Mesenchymal stem cell (in vitro differentiated cells and primary cell): ENCODE results near the gene PUS10.
"Not testable (repeated sequence)": the region's sequence is repeated elsewhere in the genome, so short reads cannot be mapped to it uniquely, and the experiment has no call there.

Source experiments
- DNase-seq: peaks from one replicate; pipeline ENCODE4 v3.0.0-alpha.2; 2013
- H2AFZ ChIP-seq: one replicate; pipeline ENCODE4 v1.6.1; 2013; ENCODE audit warnings: low read depth, mild to moderate bottlenecking, control low read depth, inconsistent platforms, low read length, moderate library complexity
- H2AK5ac ChIP-seq: 2 replicates; pipeline ENCODE4 v1.6.1; 2013; ENCODE audit warnings: low read length, moderate library complexity, mild to moderate bottlenecking, inconsistent platforms; ENCODE audit not compliant: severe bottlenecking
- H2BK120ac ChIP-seq: one replicate; pipeline ENCODE4 v1.6.1; 2013; ENCODE audit warnings: low read depth, mild to moderate bottlenecking, inconsistent platforms, low read length, moderate library complexity
- H2BK12ac ChIP-seq, 2 experiments: one replicate each; pipeline ENCODE4 v1.6.1; 2013; ENCODE audit warnings: inconsistent platforms in 2 of 2, low read length in 2 of 2, mild to moderate bottlenecking in 2 of 2, moderate library complexity in 2 of 2, control low read depth in 1 of 2
- H2BK15ac ChIP-seq: one replicate; pipeline ENCODE4 v1.6.1; 2013; ENCODE audit warnings: mild to moderate bottlenecking, low read depth, inconsistent platforms; ENCODE audit not compliant: poor library complexity, severe bottlenecking
- H2BK5ac ChIP-seq: 2 replicates; pipeline ENCODE4 v1.6.1; 2013; ENCODE audit warnings: low read depth, mild to moderate bottlenecking, low read length, control low read depth, inconsistent platforms; ENCODE audit not compliant: poor library complexity, severe bottlenecking
- H3K14ac ChIP-seq, 2 experiments: one replicate each; pipeline ENCODE4 v1.6.1; 2013; ENCODE audit warnings: inconsistent platforms in 2 of 2, low read length in 2 of 2, control low read depth in 1 of 2, mild to moderate bottlenecking in 1 of 2, moderate library complexity in 1 of 2
- H3K18ac ChIP-seq, 2 experiments: one replicate each; pipeline ENCODE4 v1.6.1; 2013; ENCODE audit warnings: inconsistent platforms in 2 of 2, low read length in 2 of 2, control low read depth in 1 of 2, low read depth in 1 of 2, mild to moderate bottlenecking in 1 of 2
- H3K23ac ChIP-seq, 2 experiments: one replicate each; pipeline ENCODE4 v1.6.1; 2013; ENCODE audit warnings: inconsistent platforms in 2 of 2, low read length in 2 of 2, mild to moderate bottlenecking in 2 of 2, moderate library complexity in 2 of 2, control low read depth in 1 of 2
- H3K27ac ChIP-seq: 2 replicates; pipeline ENCODE4 v1.5.1; 2013; ENCODE audit warnings: mild to moderate bottlenecking, moderate library complexity, low read length, control low read depth, inconsistent platforms; ENCODE audit not compliant: poor library complexity, severe bottlenecking
- H3K27me3 ChIP-seq, 2 experiments: 2 replicates each; pipeline versions ENCODE4 v1.6.1 to v1.7.0; 2013; ENCODE audit warnings: low read length in 2 of 2, mild to moderate bottlenecking in 2 of 2, moderate library complexity in 2 of 2, control low read depth in 1 of 2, inconsistent platforms in 1 of 2; ENCODE audit not compliant: control insufficient read depth in 1 of 2, insufficient read depth in 1 of 2
- H3K36me3 ChIP-seq, 2 experiments: 2 replicates each; pipeline versions ENCODE4 v1.6.1 to v1.7.0; 2013; ENCODE audit warnings: low read length in 2 of 2, control low read depth in 1 of 2, inconsistent platforms in 1 of 2, low read depth in 1 of 2, mild to moderate bottlenecking in 1 of 2; ENCODE audit not compliant: insufficient read depth in 2 of 2, control insufficient read depth in 1 of 2
- H3K4ac ChIP-seq, 2 experiments: one replicate each; pipeline ENCODE4 v1.6.1; 2013; ENCODE audit warnings: inconsistent platforms in 2 of 2, low read length in 2 of 2, mild to moderate bottlenecking in 2 of 2, moderate library complexity in 2 of 2, control low read depth in 1 of 2, low read depth in 1 of 2
- H3K4me1 ChIP-seq: 2 replicates; pipeline ENCODE4 v1.6.1; 2013; ENCODE audit warnings: low read depth, low read length, control low read depth; ENCODE audit not compliant: control insufficient read depth, insufficient read depth
- H3K4me2 ChIP-seq: 2 replicates; pipeline ENCODE4 v1.6.1; 2013; ENCODE audit warnings: low read length, mild to moderate bottlenecking, inconsistent platforms; ENCODE audit not compliant: poor library complexity, severe bottlenecking
- H3K4me3 ChIP-seq, 2 experiments: 2 replicates each; pipeline versions ENCODE4 v1.5.1 to v1.7.0; 2013; ENCODE audit warnings: low read length in 2 of 2, mild to moderate bottlenecking in 2 of 2, control low read depth in 1 of 2, low read depth in 1 of 2; ENCODE audit not compliant: insufficient read depth in 1 of 2
- H3K79me1 ChIP-seq: replicated peaks from 2 replicates; pipeline ENCODE4 v1.6.1; 2013; ENCODE audit warnings: mild to moderate bottlenecking, control low read depth, low read length, inconsistent platforms; ENCODE audit not compliant: poor library complexity, severe bottlenecking
- H3K9ac ChIP-seq: 2 replicates; pipeline ENCODE4 v1.7.0; 2013; ENCODE audit warnings: mild to moderate bottlenecking, low read length, moderate library complexity
- H3K9me3 ChIP-seq: 2 replicates; pipeline ENCODE4 v1.7.0; 2013; ENCODE audit warnings: mild to moderate bottlenecking, low read length; ENCODE audit not compliant: control insufficient read depth
- H4K8ac ChIP-seq: one replicate; pipeline ENCODE4 v1.6.1; 2013; ENCODE audit warnings: inconsistent platforms, mild to moderate bottlenecking, low read length, moderate library complexity
- H4K91ac ChIP-seq: one replicate; pipeline ENCODE4 v1.6.1; 2013; ENCODE audit warnings: mild to moderate bottlenecking, low read length, inconsistent platforms
- WGBS: methylation state at CpG from one replicate; pipeline ENCODE4 v1.1.7; 2013; ENCODE audit warnings: mixed read lengths; 5-methylcytosine and 5-hydroxymethylcytosine counted together

PUS10 gene

DNA sequence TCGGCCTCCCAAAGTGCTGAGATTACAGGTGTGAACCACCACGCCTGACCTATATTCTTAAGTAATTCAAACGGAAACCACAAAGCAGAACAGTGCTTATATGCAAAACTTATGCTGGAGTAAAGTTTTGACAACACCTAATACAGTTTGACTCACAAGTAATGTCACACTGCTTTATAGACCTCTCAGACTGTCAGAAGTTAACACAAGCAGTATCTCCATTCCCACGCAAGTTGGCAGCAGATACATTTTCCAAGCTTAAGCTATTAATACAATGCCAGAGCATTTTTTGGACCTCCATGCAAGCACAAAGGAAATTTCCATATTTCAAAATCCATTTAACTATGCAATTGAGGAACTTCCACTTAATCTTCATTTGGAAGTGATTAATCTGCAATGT is 26.6 kb upstream of the PUS10 start:
- H3K9ac ChIP-seq: no peak overlapping the region
- H3K9me3 ChIP-seq: no peaks in the 10 kb centered on the region
- no peak overlapping the region for H2BK12ac ChIP-seq
- no peak overlapping the region for H4K8ac ChIP-seq
- no peak overlapping the region for H2BK120ac ChIP-seq
- no peaks in the 10 kb centered on the region for H3K4me1 ChIP-seq
- no peaks in the 10 kb centered on the region for H3K27me3 ChIP-seq
- no peak overlapping the region for H3K4ac ChIP-seq
- H3K23ac ChIP-seq: no peak overlapping the region
- no peak overlapping the region for H3K27ac ChIP-seq
- no peak overlapping the region for H2AFZ ChIP-seq
- no peak overlapping the region for H2BK15ac ChIP-seq
- H3K14ac ChIP-seq: no peak overlapping the region
- no peak overlapping the region for H4K91ac ChIP-seq
- H3K36me3 ChIP-seq: peaks cover 12 to 43% of the 10 kb centered on the region in 2 experiments
- no peak overlapping the region for H3K18ac ChIP-seq
- WGBS: 97% methylated on average over 4 of the region's 4 CpGs
- H3K4me2 ChIP-seq: no peak overlapping the region
- H2BK5ac ChIP-seq: no peak overlapping the region
- no peak overlapping the region for H2AK5ac ChIP-seq
- DNase-seq: no peak
- H3K79me1 ChIP-seq: peaks cover 12% of the 10 kb centered on the region
- H3K4me3 ChIP-seq: no peak overlapping the region

DNA sequence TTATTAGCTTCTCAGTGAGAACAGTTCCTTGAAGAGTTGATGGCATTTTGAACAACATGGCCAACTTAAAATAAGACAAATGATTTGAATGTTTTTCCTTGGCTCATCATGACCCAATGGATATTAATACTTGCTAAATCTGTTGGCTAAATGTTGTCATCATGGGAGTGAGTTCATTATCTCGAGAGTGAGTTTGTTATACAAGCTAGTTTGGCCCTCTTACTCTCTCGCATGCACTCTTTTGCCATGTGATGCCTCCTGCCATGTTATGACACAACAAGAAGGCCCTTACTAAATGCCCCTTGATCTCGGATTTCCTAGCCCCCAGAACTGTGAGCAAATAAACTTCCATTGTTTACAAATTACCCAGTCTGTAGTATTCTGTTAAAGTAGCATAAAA is 24.8 kb upstream of the PUS10 start:
- Histone ChIP-seq H3K4me3 (no peak overlapping the region), H2BK120ac (no peak overlapping the region), H3K4me2 (no peak overlapping the region), H3K36me3 (peaks cover 10 to 27% of the 10 kb centered on the region in 2 experiments), H2BK15ac (no peak overlapping the region), H3K9me3 (no peaks in the 10 kb centered on the region), H3K9ac (no peak overlapping the region), H3K27ac (no peak overlapping the region), H3K14ac (no peak overlapping the region), H3K79me1 (peaks cover 10% of the 10 kb centered on the region), H2BK5ac (no peak overlapping the region), H3K23ac (peak overlapping the region in 1 of 2 experiments; percentile 34), H3K4me1 (no peaks in the 10 kb centered on the region), H2BK12ac (no peak overlapping the region), H2AFZ (no peak overlapping the region), H3K4ac (no peak overlapping the region), H2AK5ac (no peak overlapping the region), H3K18ac (no peak overlapping the region), H4K91ac (no peak overlapping the region), H4K8ac (no peak overlapping the region), H3K27me3 (no peaks in the 10 kb centered on the region)
- WGBS: 100% methylated on average over 2 of the region's 3 CpGs
- DNase-seq: no peak

DNA sequence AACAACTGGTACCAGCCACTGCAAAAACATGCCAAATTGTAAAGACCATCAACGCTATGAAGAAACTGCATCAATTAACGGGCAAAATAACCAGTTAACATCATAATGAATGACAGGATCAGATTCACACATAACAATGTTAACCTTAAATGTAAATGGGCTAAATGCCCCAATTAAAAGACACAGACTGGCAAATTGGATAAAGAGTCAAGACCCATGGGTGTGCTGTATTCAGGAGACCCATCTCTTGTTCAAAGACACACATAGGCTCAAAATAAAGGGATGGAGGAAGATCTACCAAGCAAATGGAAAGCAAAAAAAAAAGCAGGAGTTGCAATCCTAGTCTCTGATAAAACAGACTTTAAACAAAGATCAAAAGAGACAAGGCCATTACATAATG is 18.6 kb upstream of the PUS10 start:
- H3K4ac ChIP-seq, H2AFZ ChIP-seq, H4K91ac ChIP-seq, H2BK120ac ChIP-seq, DNase-seq, H3K4me3 ChIP-seq, H3K4me2 ChIP-seq, H3K27me3 ChIP-seq, H2BK12ac ChIP-seq, H2BK15ac ChIP-seq, H2AK5ac ChIP-seq, H3K9me3 ChIP-seq, H3K23ac ChIP-seq, H3K27ac ChIP-seq, H2BK5ac ChIP-seq, H3K4me1 ChIP-seq, H3K9ac ChIP-seq, H4K8ac ChIP-seq, H3K18ac ChIP-seq, H3K14ac ChIP-seq: not testable (repeated sequence)
- peaks cover 13% of the 10 kb centered on the region for H3K79me1 ChIP-seq
- WGBS: 100% methylated on average over 2 of the region's 2 CpGs
- peaks cover 18 to 38% of the 10 kb centered on the region in 2 experiments for H3K36me3 ChIP-seq

GRCh38 chr2:61034592-61034991 is 16.5 kb upstream of the PUS10 start:
- H3K14ac ChIP-seq, H4K91ac ChIP-seq, H3K27me3 ChIP-seq, H4K8ac ChIP-seq, H3K4me2 ChIP-seq, H2BK120ac ChIP-seq, H2BK15ac ChIP-seq, H3K9ac ChIP-seq, H3K23ac ChIP-seq, DNase-seq, H3K9me3 ChIP-seq, H2BK5ac ChIP-seq, H2BK12ac ChIP-seq, H2AK5ac ChIP-seq, H3K4ac ChIP-seq, H2AFZ ChIP-seq, H3K4me3 ChIP-seq, H3K27ac ChIP-seq, H3K4me1 ChIP-seq, H3K18ac ChIP-seq: not testable (repeated sequence)
- H3K36me3 ChIP-seq: peaks cover 22 to 44% of the 10 kb centered on the region in 2 experiments
- H3K79me1 ChIP-seq: peaks cover 20% of the 10 kb centered on the region
- 96% methylated on average over 9 of the region's 9 CpGs for WGBS
